HG03025 (cell line): ENCODE results near the gene PPP1R13B.

Experiments used
- ATAC-seq: cut with Tn5 transposase; IDR thresholded peaks from one replicate; pipeline ENCODE4 v1.9.1; 2021; ENCODE audit warnings: mild to moderate bottlenecking, moderate library complexity; ENCODE audit not compliant: unreplicated experiment, low FRiP score

PPP1R13B gene

DNA sequence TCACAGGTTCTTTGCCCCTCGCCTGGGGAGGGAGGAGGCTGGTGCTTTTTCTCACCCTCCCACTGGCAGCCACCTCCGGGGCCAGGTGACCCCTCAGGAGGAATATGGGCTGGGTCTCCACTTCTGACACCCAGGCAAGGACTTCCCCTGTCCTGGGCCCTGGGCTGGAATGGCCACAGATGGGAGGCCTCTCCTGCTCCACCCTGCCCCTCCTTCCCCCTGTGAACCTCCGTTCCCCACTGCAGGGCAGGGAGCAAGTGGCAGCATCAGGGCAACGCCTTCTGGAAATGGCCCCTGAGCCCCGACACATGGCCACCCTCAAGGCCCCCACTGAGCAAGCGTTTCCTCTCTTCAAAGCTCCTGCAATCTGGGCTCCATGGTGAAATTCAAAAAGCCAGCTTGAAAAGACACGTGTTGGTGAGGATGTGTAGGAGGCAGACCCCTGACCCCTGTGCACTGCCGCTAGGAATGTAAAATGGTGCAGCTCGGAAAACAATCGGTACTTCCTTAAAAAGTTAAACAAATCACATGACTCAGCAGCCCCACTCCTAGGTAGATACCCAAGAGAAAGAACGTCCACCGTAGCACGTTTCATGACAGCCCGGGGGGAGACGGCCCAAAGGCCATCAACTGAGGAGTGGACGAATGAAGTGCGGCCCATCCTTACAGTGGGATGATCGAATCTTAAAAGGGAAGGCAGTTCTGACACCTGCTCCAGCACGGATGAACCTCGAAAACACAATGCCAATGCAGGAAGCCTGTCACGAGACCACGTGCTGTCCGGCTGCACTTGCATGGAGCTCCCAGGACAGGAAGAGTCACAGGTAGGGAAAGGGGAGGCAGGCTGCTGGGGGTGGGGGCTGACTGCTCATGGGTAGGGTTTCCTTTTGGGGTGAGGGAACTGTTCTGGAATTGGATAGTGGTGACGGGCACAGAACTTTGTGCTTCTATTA, 143.7 kb downstream of the PPP1R13B start:
- no peak for ATAC-seq

- no peak for ATAC-seq
Measured at GRCh38 chr14:103702497-103703432, 144.6 kb downstream of the PPP1R13B start.

DNA sequence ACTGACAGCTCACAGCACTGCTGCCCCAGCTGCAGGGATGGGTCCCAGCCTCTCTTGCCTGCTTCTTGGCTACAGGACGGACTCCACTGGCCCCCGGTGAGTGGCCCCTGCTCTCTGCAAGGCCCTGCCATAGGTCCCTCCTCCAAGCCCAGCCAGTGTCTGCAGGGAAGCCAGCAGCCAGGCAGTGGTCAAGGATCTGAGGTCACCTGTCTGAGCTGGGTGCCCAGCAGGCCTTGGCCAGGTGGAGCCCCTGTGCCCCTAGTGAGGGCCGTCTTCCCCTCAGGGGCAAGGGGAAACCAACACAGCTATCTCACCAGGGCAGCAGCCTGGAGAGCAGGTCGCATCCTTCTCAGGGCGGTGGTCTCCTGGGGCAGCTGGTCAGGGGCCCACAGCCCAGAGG, 145.3 kb downstream of the PPP1R13B start:
- no peak for ATAC-seq

DNA sequence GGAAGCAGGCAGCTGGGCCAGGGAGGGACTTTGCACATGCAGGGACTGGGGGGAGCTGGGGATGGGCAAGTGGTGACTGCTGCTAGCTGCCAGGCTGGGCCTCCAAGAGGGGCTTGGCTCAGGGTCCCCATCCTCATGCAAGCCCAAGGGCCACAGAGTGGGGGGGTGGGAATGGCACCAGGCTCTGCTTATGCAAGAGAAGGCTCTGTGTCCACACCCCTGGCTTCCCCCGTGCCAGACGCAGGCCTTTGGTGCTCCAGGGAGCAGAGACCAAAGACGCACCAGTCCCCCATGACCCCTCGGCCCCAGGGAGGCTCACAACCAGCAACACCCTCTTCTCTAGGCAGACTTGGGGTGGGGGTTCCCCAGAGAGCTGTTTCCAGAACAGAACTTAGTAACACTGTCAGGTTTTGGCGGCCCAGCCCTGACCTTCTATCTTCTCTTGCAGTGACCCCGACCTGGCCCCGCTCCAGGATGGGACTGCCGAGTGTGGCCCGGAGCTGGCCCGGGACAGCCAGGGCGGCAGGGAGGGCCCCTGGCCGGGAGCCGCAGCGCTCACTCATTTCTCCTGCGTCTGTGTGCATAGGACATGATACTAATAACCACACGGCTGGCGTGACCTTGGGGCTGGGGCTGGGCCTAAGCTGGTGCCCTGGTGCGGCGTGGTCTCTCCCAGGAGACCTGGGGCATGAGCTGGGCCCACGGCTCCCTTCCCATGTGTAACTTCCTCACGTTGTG, 146.5 kb downstream of the PPP1R13B start:
- no peak for ATAC-seq

DNA sequence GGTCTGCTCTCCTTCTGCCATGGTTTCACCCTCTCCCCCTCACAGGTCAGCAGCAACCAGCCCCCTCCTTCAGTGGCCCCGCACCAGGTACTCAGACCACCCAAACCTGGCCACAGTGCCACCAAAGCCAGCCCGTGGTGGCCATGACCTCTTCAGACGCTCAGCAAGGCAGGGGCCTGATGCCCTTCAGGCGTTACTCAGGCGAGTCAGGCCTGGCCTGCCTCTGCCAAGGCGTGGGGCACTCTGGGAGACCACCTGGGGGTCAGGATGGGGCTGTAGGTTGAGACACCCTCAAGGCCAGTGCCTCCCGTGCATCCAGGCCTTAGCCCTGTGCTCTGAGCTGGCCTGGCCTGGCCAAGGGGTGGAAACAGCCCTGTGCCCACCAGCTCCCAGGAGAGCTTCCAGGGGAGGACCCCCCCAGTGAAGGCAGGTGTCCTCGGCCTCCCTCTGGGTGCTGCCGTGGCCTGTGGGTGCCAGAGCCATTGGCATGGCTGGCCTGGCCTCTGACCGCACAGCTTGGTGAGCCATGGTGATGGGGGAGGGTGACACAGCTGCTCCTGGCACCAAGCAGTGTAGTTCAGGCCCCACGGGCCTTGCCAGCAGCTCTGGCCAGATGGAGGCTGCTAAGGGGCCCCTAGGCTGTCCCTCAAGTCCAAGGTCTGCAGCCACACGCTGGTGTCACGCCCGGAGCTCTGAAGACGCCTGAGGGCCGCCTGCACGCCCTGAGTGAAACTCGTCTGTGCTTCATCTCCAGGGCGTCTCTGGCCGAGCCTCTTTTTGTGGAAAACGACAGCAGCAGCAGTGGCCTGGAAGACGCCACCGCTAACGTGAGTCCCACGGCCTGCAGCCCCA, 147.2 kb downstream of the PPP1R13B start:
- no peak for ATAC-seq

DNA sequence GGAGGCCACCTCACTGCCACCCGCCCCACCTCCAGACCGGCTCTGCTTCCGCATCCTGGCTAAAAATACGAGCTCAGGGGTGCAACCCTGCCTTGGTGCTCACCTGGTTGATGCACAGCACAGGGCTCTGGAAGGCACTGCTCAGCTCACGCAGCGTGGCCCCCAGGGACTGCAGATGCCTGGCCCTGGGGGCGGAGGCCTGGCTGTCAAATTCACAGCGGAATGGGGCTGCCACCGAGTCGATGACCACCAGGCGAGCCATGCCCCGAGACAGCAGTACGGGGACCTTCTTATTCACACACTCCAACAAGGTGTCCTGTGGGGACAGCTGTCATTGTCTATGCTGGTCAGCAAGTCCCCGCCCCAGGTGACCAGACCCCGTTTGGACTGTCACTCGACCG, 148.1 kb downstream of the PPP1R13B start:
- ATAC-seq, result no peak

GRCh38 chr14:103698380-103699260, 148.8 kb downstream of the PPP1R13B start:
- no peak for ATAC-seq

DNA sequence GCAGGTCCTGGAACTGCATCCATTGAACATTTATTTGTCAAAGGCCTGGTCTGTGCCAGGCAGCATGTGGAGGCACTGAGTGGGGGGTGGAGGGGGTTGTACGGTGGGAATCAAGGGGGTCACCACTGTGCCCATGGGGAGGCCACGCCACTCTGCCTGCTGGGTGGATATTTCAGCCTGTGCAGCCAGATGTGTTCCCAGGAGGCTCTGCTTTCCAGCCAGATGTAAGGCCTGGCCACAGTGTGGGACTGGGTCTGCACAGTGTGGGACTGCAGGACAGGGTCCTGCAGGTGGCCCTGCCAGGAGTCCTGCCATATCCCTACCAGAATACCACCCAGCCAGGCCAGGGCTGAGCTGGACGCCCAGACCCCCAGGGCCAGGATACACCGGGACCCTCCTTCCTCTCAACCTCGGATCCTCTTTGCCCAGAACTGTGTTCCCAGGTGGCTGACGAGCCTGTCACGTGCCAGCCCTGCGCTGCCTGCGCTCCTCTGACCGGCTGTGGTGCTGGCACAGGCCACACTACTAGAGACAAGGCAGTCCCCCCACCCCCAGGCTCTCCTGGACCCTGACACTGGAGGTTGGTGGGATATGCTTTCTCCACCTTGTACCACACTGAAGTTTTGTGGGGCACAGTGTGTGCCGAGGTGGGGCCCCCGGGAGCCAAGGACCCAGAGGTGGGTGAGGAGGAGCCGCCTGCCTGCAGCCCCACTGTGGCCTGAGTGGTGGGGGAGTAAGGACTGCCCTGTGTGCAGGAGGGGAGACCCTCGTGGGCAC, 149.6 kb downstream of the PPP1R13B start:
- ATAC-seq, result no peak

- ATAC-seq, result no peak
Measured at GRCh38 chr14:103697206-103697602, 150.2 kb downstream of the PPP1R13B start.

- no peak for ATAC-seq
Measured at GRCh38 chr14:103696466-103697071, 150.8 kb downstream of the PPP1R13B start.

DNA sequence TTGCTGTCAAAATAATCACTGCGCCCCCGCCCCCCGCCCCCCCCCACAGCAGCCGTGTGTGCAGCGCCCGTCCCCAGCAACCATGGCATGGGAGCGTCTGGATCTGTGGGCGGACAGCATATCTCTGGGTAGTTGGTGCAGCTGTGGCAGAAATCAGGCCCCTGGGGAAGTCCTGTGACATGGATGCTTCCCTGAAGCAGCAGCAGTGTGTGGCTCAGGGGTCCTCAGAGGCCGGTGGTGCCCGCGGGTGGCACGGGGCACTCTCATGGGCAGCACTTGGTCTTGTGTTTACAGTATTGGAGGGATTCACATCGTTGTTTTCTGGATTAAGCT, 151.3 kb downstream of the PPP1R13B start:
- no peak for ATAC-seq

DNA sequence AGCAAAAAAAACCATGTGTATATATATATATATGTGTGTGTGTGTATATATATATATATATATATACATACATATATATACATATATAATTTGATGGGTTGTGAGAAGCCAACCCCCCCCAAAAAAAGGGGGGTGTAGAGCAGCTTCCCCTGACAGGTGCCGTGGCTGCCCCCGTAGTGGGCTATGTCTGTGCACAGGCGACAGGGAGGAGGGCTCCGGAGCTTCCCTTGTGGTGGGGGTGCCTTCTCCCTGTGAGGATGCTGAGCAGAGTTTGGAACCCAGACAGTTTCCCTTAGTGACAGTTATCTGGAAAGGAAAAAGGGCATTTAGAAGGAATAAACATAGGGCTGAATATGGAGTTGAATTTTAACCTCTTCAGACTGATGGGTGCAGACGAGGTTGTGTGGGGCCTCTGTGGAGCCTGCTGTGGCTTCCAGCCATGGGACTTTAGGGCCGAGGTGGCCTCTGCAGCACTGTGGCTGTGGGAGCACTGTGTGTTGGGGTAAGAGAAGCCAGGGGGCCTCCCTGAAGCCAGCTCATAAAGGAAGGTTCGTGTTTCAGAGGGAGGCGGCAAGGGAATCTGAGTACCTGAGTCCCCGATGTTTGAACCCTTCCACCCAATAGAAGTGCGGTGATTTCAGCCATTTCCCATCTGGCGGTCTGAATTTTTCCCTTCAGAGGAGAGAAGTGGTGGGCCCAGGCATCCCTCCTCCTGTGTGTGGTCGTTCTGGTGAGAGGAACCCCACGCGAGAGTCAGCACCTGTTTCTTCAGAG, 151.9 kb downstream of the PPP1R13B start:
- no peak for ATAC-seq

DNA sequence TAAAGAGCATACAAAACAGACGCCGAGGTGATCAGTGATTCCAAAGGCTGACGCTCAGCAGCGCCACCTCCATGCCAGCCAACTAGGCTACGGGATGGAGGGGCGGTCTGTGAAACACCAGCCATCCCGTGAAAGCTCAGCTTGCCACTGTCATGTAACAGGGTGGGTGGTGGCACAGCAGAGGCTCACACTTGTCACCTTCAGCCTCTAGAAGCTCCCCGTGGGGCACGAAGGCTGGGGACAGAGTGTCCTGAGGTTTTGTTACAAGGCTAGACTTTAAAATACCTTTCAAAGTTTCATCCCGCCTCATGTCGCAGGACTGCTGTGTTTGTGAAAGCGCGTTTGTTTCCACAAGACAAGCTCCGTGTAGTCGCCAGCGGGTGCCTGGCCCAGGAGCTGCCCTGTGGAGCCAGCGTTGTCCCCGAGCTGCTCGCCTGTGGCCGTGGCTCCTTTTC, 152.8 kb downstream of the PPP1R13B start:
- no peak for ATAC-seq

GRCh38 chr14:103693515-103693914, 153.9 kb downstream of the PPP1R13B start:
- no peak for ATAC-seq

DNA sequence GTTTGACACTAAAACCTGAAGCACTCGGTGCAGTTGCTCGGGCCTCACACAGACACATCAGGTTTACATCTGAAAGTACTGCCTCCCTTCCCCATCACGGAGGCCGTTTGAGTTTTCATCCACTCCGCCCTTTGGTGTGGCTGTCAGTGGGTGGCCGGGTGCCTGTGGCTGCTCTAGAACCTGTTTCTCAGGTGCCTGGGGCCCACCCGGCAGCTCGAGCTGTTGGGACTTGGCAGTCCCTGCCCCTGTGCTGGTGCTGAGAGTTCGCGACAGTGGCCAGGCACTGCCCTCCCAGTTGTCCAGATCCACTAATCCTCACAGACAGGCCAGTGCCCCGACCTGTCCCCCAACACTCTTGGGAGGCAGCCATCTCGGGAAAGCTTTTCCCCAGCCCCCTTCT, 154.5 kb downstream of the PPP1R13B start:
- no peak for ATAC-seq

DNA sequence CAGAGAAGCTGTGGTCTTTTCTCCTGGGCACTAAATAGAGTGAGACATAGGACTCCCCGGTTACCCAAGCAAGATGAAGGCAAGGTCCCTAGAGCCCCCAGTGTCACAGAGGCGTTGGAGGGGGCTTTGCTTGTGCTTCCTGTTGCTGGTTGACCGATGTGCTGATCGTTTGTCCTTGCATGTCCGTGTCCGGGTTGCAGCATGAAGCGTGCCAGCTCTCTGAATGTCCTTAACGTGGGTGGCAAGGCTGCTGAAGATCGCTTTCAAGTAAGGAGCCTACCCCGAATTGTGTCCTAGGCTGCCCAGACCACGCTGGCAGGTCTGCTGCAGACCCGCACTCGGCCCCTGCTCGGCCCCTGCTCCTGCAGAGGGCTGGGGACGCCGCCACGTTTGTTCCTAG, 155.2 kb downstream of the PPP1R13B start:
- ATAC-seq, result no peak

DNA sequence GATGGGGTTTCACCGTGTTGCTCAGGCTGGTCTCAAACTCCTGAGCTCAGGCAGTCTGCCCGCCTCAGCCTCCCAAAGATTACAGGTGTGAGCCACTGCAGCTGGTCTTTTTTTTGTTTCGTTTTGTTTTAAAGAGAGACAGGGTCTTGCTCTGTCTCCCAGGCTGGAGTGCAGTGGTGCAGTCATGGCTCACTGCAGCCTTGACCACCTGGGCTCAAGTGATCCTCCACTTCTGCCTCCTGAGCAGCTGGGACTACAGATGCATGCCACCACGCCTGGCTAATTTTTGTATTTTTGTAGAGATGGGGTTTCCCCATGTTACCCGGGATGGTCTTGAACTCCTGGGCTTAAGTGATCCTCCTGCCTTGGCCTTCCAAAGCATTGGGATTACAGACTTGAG, 155.7 kb downstream of the PPP1R13B start:
- peak; percentile 63 for ATAC-seq
